Measurements from ENCODE around the gene MAZ. TPM values are rescaled to one million over a fixed set of nuclear protein-coding genes. Genes with fewer than 3 reads are reported as not detected.

MAZ gene
- total and polyA plus RNA-seq, 2 of the 13 experiments (the other 11 are each of a cell fraction or from before 2014, with no cell fraction given) = 203 to 277 TPM

DNA sequence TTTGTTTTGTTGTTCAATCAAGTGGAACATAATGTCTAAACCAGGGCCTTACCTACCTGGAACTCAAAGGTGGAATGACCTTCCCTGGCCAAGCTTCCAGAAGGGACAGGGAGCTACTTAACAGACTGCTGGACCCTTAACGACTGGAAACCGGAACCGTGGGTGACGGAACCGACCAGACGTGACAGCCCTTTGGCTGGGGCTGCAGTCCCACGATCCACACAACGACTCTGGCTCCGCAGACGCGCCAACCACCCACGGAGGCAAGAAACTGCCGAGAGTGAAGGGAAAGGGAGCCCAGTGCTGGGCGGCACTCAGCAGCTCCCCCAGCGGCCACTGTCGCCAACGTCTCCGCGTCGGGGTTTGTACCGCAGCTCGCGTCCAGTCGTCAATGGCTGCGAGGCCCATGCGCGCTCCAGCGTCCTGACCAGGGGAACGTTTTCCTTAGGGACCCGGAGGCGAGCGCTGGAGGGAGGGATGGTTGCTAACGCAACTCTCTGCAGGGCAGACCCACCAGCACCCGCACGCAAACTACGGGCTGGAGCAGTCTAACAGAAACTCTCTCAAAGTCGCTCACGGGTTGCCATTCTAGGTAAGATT lies 21.3 kb upstream of the MAZ start (continued):
- peak; percentile 75 for TF ChIP-seq POGZ (CRISPR knock-in tag; IDR thresholded peaks at IDR 0.05)
- peak; percentile 65; the same call in 1 of the 2 replicates for TF ChIP-seq RXRB (CRISPR knock-in tag; IDR thresholded peaks at IDR 0.05; ENCODE audit: borderline replicate concordance)
- TF ChIP-seq PAF1 (CRISPR knock-in tag; IDR thresholded peaks at IDR 0.05) = no peak
- TF ChIP-seq MAZ (IDR thresholded peaks at IDR 0.05; ENCODE audit: borderline replicate concordance, low read depth, low read length) = no peak; the same call in 1 of the 2 replicates
- peak; percentile 84 for TF ChIP-seq MAZ (CRISPR knock-in tag; IDR thresholded peaks at IDR 0.05; ENCODE audit: low read depth)
- TF ChIP-seq SOX13 (IDR thresholded peaks at IDR 0.05) = no peak
- peak in 1 of 2 experiments; percentile 43; a peak in 2 of 4 replicates for TF ChIP-seq SOX13 (CRISPR knock-in tag; conservative IDR thresholded peaks at IDR 0.05 in 1 of 2, IDR thresholded peaks at IDR 0.05 in 1 of 2)
- peak; percentile 76 for TF ChIP-seq YY1 (IDR thresholded peaks at IDR 0.05; ENCODE audit: insufficient read depth, insufficient replicate concordance, low read depth, low read length)
- peak; percentile 64; the same call in 1 of the 2 replicates for TF ChIP-seq ZSCAN21 (CRISPR knock-in tag; IDR thresholded peaks at IDR 0.05; ENCODE audit: borderline replicate concordance)
- peak; percentile 85; the same call in 1 of the 2 replicates for TF ChIP-seq ZNF580 (CRISPR knock-in tag; IDR thresholded peaks at IDR 0.05; ENCODE audit: borderline replicate concordance, low read depth)
- TF ChIP-seq ARID4A (CRISPR knock-in tag; IDR thresholded peaks at IDR 0.05; ENCODE audit: borderline replicate concordance) = peak; percentile 49; the same call in 1 of the 2 replicates
- TF ChIP-seq ZNF382 (CRISPR knock-in tag; IDR thresholded peaks at IDR 0.05; ENCODE audit: borderline replicate concordance) = no peak
- TF ChIP-seq ZMAT3 (CRISPR knock-in tag; conservative IDR thresholded peaks at IDR 0.05) = no peak
- no peak for TF ChIP-seq BHLHE40 (IDR thresholded peaks at IDR 0.05; ENCODE audit: low read length)
- no peak for TF ChIP-seq ATF6 (CRISPR knock-in tag; conservative IDR thresholded peaks at IDR 0.05)
- TF ChIP-seq ZIK1 (CRISPR knock-in tag; IDR thresholded peaks at IDR 0.05; ENCODE audit: borderline replicate concordance, low read depth) = no peak
- no peak for TF ChIP-seq SIX4 (CRISPR knock-in tag; IDR thresholded peaks at IDR 0.05)
- TF ChIP-seq, protein P1, sequence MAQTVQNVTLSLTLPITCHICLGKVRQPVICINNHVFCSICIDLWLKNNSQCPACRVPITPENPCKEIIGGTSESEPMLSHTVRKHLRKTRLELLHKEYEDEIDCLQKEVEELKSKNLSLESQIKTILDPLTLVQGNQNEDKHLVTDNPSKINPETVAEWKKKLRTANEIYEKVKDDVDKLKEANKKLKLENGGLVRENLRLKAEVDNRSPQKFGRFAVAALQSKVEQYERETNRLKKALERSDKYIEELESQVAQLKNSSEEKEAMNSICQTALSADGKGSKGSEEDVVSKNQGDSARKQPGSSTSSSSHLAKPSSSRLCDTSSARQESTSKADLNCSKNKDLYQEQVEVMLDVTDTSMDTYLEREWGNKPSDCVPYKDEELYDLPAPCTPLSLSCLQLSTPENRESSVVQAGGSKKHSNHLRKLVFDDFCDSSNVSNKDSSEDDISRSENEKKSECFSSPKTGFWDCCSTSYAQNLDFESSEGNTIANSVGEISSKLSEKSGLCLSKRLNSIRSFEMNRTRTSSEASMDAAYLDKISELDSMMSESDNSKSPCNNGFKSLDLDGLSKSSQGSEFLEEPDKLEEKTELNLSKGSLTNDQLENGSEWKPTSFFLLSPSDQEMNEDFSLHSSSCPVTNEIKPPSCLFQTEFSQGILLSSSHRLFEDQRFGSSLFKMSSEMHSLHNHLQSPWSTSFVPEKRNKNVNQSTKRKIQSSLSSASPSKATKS (CRISPR knock-in tag; IDR thresholded peaks at IDR 0.05) = no peak
- TF ChIP-seq ZNF75D (CRISPR knock-in tag; IDR thresholded peaks at IDR 0.05; ENCODE audit: borderline replicate concordance) = no peak
- no peak for TF ChIP-seq NCOR1 (IDR thresholded peaks at IDR 0.05; ENCODE audit: borderline replicate concordance, low read length)
- TF ChIP-seq CBX5 (CRISPR knock-in tag; IDR thresholded peaks at IDR 0.05; ENCODE audit: borderline replicate concordance) = peak; percentile 90; the same call in 1 of the 2 replicates

Measured in HepG2 (cell line).